Measurements from ENCODE around the gene C16orf92.

Gene C16orf92

GRCh38 chr16:30004424-30004776 is 18.6 kb upstream of the C16orf92 start:
- Histone ChIP-seq H2AFZ (no peak overlapping the region), H3K27me3 (ENCODE audit: control insufficient read depth, insufficient read depth, low read length) (no peaks in the 10 kb centered on the region), H3K9me3 (ENCODE audit: control insufficient read depth, low read length) (no peaks in the 10 kb centered on the region), H3K36me3 (ENCODE audit: control insufficient read depth, insufficient read depth, low read length) (no peaks in the 10 kb centered on the region), H3K27ac (no peak overlapping the region), H3K4me3 (ENCODE audit: low read depth, low read length) (no peak overlapping the region), H3K79me2 (no peaks in the 10 kb centered on the region), H3K4me2 (ENCODE audit: low read length) (no peak overlapping the region), H3K4me1 (no peaks in the 10 kb centered on the region), H3K9ac (no peak overlapping the region)
- TF ChIP-seq CTCF (IDR thresholded peaks at IDR 0.05) = no peak

- Histone ChIP-seq H3K4me2 (ENCODE audit: low read length) (no peak overlapping the region), H3K9me3 (ENCODE audit: control insufficient read depth, low read length) (no peaks in the 10 kb centered on the region), H2AFZ (no peak overlapping the region), H3K36me3 (ENCODE audit: control insufficient read depth, insufficient read depth, low read length) (no peaks in the 10 kb centered on the region), H3K4me1 (no peaks in the 10 kb centered on the region), H3K27me3 (ENCODE audit: control insufficient read depth, insufficient read depth, low read length) (no peaks in the 10 kb centered on the region), H3K27ac (no peak overlapping the region), H3K9ac (no peak overlapping the region), H3K79me2 (no peaks in the 10 kb centered on the region), H3K4me3 (ENCODE audit: low read depth, low read length) (no peak overlapping the region)
- TF ChIP-seq CTCF (IDR thresholded peaks at IDR 0.05) = no peak
These were observed 18.2 kb upstream of the C16orf92 start for GRCh38 chr16:30004811-30005242.

GRCh38 chr16:30005341-30006094 is 17.5 kb upstream of the C16orf92 start:
- Histone ChIP-seq H3K79me2 (no peaks in the 10 kb centered on the region), H3K27me3 (ENCODE audit: control insufficient read depth, insufficient read depth, low read length) (peaks cover 2% of the 10 kb centered on the region), H3K4me2 (ENCODE audit: low read length) (no peak overlapping the region), H2AFZ (no peak overlapping the region), H3K4me3 (ENCODE audit: low read depth, low read length) (no peak overlapping the region), H3K9me3 (ENCODE audit: control insufficient read depth, low read length) (no peaks in the 10 kb centered on the region), H3K9ac (no peak overlapping the region), H3K36me3 (ENCODE audit: control insufficient read depth, insufficient read depth, low read length) (no peaks in the 10 kb centered on the region), H3K4me1 (peaks cover under 1% of the 10 kb centered on the region), H3K27ac (no peak overlapping the region)
- peak; percentile 83 for TF ChIP-seq CTCF (IDR thresholded peaks at IDR 0.05)

GRCh38 chr16:30006095-30006473 is 16.9 kb upstream of the C16orf92 start:
- H3K4me2 ChIP-seq (ENCODE audit: low read length) = no peak overlapping the region
- no peak overlapping the region for H3K27ac ChIP-seq
- no peaks in the 10 kb centered on the region for H3K36me3 ChIP-seq (ENCODE audit: control insufficient read depth, insufficient read depth, low read length)
- peaks cover 3% of the 10 kb centered on the region for H3K4me1 ChIP-seq
- H3K9ac ChIP-seq = no peak overlapping the region
- H2AFZ ChIP-seq = no peak overlapping the region
- H3K79me2 ChIP-seq = no peaks in the 10 kb centered on the region
- TF ChIP-seq CTCF (IDR thresholded peaks at IDR 0.05) = no peak
- H3K9me3 ChIP-seq (ENCODE audit: control insufficient read depth, low read length) = no peaks in the 10 kb centered on the region
- peaks cover 4% of the 10 kb centered on the region for H3K27me3 ChIP-seq (ENCODE audit: control insufficient read depth, insufficient read depth, low read length)
- H3K4me3 ChIP-seq (ENCODE audit: low read depth, low read length) = no peak overlapping the region
